Type B pancreatic cell (in vitro differentiated cells): ENCODE results near the gene MEN1. TPM values are rescaled to one million over a fixed set of nuclear protein-coding genes. Genes with fewer than 3 reads are reported as not detected.

Source experiments
- DNase-seq: peaks from one replicate; pipeline ENCODE4 v3.0.0; 2021; ENCODE audit warnings: mixed read lengths; ENCODE audit not compliant: unreplicated experiment; ENCODE audit errors: extremely low spot score
- H3K27ac Mint-ChIP-seq: 2 replicates; pipeline ENCODE4 v1.8.0; 2021; ENCODE audit warnings: mild to moderate bottlenecking, mixed read lengths
- H3K27me3 Mint-ChIP-seq: 2 replicates; pipeline ENCODE4 v1.8.0; 2021; ENCODE audit warnings: mixed read lengths
- H3K36me3 Mint-ChIP-seq: 2 replicates; pipeline ENCODE4 v1.8.0; 2021; ENCODE audit warnings: mixed read lengths
- H3K4me1 Mint-ChIP-seq: one replicate; pipeline ENCODE4 v1.8.0; 2021; ENCODE audit warnings: mixed read lengths; ENCODE audit not compliant: unreplicated experiment
- H3K4me3 Mint-ChIP-seq: 2 replicates; pipeline ENCODE4 v1.8.0; 2021; ENCODE audit warnings: mild to moderate bottlenecking, mixed read lengths
- H3K9me3 Mint-ChIP-seq: 2 replicates; pipeline ENCODE4 v1.8.0; 2021; ENCODE audit warnings: mixed read lengths
- CTCF ChIP-seq: fragments of 200-600 bp; sonication (generic); conservative IDR thresholded peaks from 2 replicates; pipeline ENCODE4 v1.5.0; 2021; ENCODE audit warnings: antibody characterized with exemption, mild to moderate bottlenecking
- total RNA-seq: library from RNA; stranded (reverse); gene quantifications from 2 replicates; pipeline ENCODE4 v1.2.1, GENCODE V29; 2021; ENCODE audit warnings: low replicate concordance

Gene MEN1
- total RNA-seq, 1 donor from 2014 or later: 50.6 TPM

- Mint-ChIP-seq H3K4me3 (no peak overlapping the region), H3K27me3 (peaks cover 8% of the 10 kb centered on the region), H3K27ac (peak overlapping the region; percentile 57), H3K4me1 (no peaks in the 10 kb centered on the region), H3K36me3 (no peaks in the 10 kb centered on the region), H3K9me3 (no peaks in the 10 kb centered on the region)
- no peak for TF ChIP-seq CTCF
- no peak for DNase-seq
Observed at GRCh38 chr11:64839335-64839734, 29.0 kb upstream of the MEN1 start.

GRCh38 chr11:64838600-64839334, 28.4 kb upstream of the MEN1 start:
- no peak for TF ChIP-seq CTCF
- no peaks in the 10 kb centered on the region for H3K36me3 Mint-ChIP-seq
- H3K27me3 Mint-ChIP-seq: peaks cover 5% of the 10 kb centered on the region
- no peak for DNase-seq
- H3K27ac Mint-ChIP-seq: no peak overlapping the region
- no peaks in the 10 kb centered on the region for H3K9me3 Mint-ChIP-seq
- H3K4me3 Mint-ChIP-seq: no peak overlapping the region
- H3K4me1 Mint-ChIP-seq: no peaks in the 10 kb centered on the region

GRCh38 chr11:64837887-64838351, 27.6 kb upstream of the MEN1 start:
- DNase-seq: no peak
- Mint-ChIP-seq H3K36me3 (no peaks in the 10 kb centered on the region), H3K4me3 (no peak overlapping the region), H3K9me3 (no peaks in the 10 kb centered on the region), H3K27ac (no peak overlapping the region), H3K4me1 (no peaks in the 10 kb centered on the region), H3K27me3 (no peaks in the 10 kb centered on the region)
- TF ChIP-seq CTCF: no peak

- Mint-ChIP-seq H3K9me3 (no peaks in the 10 kb centered on the region), H3K27me3 (no peaks in the 10 kb centered on the region), H3K36me3 (no peaks in the 10 kb centered on the region), H3K4me3 (no peak overlapping the region), H3K4me1 (no peaks in the 10 kb centered on the region), H3K27ac (no peak overlapping the region)
- no peak for TF ChIP-seq CTCF
- DNase-seq: no peak
Observed at GRCh38 chr11:64836448-64837072, 26.2 kb upstream of the MEN1 start.

- H3K36me3 Mint-ChIP-seq: no peaks in the 10 kb centered on the region
- no peak for DNase-seq
- H3K4me3 Mint-ChIP-seq: no peak overlapping the region
- H3K4me1 Mint-ChIP-seq: no peaks in the 10 kb centered on the region
- H3K9me3 Mint-ChIP-seq: no peaks in the 10 kb centered on the region
- H3K27ac Mint-ChIP-seq: no peak overlapping the region
- no peak for TF ChIP-seq CTCF
- no peaks in the 10 kb centered on the region for H3K27me3 Mint-ChIP-seq
Observed at GRCh38 chr11:64835616-64836447, 25.5 kb upstream of the MEN1 start.
